NB4 (cell line): ENCODE measurements around the gene GPR55.

Source experiments
- MYC ChIP-seq: IDR thresholded peaks from 2 replicates; pipeline ENCODE4 v1.6.1; 2011; ENCODE audit warnings: low read depth, low read length
- POLR2A ChIP-seq: IDR thresholded peaks from 2 replicates; pipeline ENCODE4 v1.6.1; 2011; ENCODE audit warnings: mild to moderate bottlenecking; ENCODE audit not compliant: insufficient read length; ENCODE audit errors: extremely low read depth
- TF ChIP-seq, protein P1 (sequence below): IDR thresholded peaks from one replicate; pipeline ENCODE4 v1.5.1; 2012; ENCODE audit warnings: low read depth, low read length
- TF ChIP-seq, protein P2 (sequence below): IDR thresholded peaks from 2 replicates; pipeline ENCODE4 v1.6.1; 2011; ENCODE audit warnings: low read depth, low read length

DNA sequence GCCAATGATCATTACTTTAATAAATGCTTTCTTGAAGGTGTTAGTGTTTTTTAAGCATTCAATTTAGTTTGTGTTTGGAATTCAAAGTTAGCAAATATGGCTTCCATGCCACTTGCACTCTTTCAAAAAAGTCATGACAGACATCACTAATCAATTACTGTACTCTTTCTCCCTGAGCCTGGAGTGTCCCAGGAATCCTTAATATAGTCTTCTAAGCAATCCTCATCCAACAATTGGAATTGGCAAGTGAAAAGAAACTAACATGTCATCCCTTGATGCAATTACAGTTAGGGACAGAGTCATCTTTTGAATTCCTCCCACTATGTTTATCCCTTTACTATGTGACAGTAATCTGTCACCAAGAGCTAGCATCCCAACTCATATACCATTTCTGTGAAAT, 29.7 kb upstream of the GPR55 start:
- TF ChIP-seq POLR2A (no peak), MYC (no peak)
- TF ChIP-seq, protein P1, sequence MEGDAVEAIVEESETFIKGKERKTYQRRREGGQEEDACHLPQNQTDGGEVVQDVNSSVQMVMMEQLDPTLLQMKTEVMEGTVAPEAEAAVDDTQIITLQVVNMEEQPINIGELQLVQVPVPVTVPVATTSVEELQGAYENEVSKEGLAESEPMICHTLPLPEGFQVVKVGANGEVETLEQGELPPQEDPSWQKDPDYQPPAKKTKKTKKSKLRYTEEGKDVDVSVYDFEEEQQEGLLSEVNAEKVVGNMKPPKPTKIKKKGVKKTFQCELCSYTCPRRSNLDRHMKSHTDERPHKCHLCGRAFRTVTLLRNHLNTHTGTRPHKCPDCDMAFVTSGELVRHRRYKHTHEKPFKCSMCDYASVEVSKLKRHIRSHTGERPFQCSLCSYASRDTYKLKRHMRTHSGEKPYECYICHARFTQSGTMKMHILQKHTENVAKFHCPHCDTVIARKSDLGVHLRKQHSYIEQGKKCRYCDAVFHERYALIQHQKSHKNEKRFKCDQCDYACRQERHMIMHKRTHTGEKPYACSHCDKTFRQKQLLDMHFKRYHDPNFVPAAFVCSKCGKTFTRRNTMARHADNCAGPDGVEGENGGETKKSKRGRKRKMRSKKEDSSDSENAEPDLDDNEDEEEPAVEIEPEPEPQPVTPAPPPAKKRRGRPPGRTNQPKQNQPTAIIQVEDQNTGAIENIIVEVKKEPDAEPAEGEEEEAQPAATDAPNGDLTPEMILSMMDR, result no peak
- TF ChIP-seq, protein P2, sequence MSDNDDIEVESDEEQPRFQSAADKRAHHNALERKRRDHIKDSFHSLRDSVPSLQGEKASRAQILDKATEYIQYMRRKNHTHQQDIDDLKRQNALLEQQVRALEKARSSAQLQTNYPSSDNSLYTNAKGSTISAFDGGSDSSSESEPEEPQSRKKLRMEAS, result no peak
